HFF-Myc (cell line): ENCODE results near the gene RNASE13.

Experiments
- DNase-seq: peaks from one replicate; pipeline ENCODE4 v3.0.0-alpha.2; 2011; ENCODE audit warnings: low read depth; ENCODE audit errors: extremely low read depth
- H3K4me3 ChIP-seq: replicated peaks from 2 replicates; pipeline ENCODE4 v1.5.1; 2011; ENCODE audit warnings: low read depth, mild to moderate bottlenecking, control low read depth, low read length
- CTCF ChIP-seq: IDR thresholded peaks from 2 replicates; pipeline ENCODE4 v1.5.1; 2012; ENCODE audit warnings: mild to moderate bottlenecking, low read depth, low read length, control low read depth; ENCODE audit errors: missing control alignments

Gene RNASE13

GRCh38 chr14:21071225-21072030, 36.8 kb upstream of the RNASE13 start:
- peak; percentile 76 for DNase-seq
- no peak for TF ChIP-seq CTCF

DNA sequence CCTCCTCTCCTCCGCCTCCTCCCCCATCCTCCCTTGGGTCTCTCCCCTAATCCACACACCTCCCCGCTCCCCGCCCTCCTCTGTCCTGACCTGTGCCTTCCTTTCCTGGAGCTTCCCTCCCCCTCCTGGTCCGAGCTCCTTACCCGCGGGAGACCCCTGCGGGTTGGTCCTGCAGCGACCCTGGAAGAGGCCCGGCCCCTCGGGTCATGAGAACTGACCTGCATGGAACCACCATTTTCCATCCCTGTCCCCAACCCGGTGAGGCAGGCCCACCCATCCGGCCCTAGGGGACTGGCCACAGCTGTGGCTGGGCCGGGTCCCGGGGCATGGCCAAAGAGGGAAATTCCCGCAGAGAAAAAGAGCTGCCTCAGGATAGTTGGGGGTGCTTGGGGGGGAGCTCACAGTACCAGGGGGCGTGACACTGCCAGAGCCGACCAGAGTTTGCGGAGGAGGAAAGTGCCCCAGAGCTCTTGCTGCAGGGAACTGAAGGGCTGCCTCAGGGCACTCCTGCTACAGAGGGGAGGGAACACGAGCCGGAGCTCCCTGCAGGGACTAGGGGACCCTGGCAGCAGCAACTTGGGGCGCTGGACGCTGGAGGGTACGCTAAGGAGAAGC, 36.1 kb upstream of the RNASE13 start:
- H3K4me3 ChIP-seq = peak overlapping the region; percentile 83
- no peak for TF ChIP-seq CTCF
- no peak for DNase-seq

More at GRCh38 chr14:21071225-21072030, 36.8 kb upstream of the RNASE13 start:
- H3K4me3 ChIP-seq = peak overlapping the region; percentile 83

DNA sequence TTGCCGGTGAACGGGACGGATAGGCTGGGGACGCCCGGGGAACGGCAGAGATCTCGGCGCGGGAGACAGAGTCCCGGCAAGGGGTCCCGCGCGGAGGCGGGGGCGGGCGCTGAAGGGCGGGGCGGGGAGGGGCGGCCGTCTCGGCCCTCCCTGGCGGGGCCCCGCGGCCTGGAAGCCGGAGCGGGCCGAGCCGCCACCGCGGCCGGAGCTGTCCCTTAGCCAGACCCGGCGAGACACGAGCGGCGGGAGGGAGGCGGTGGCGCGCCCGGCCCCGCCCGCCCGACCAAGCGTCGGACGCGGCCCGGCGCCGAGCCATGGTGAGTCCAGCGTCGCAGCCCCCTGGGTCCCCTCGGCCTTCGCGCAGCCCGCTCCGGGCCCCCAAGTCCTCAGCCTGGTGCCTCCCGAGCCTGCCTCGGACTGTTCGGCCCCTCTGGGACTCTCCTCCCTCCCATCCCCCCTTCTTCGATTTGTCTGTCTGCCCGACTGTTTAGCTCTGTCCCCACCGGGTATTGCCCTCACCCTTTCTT, 35.5 kb upstream of the RNASE13 start, which contains the start of gene ARHGEF40:
Gene ARHGEF40, plus strand, starts transcription at position 222 of the 527 bp plus-strand sequence. Its CDS starts 93 bp downstream, at position 315.
- no peak for TF ChIP-seq CTCF
- peak within 1 kb of the TSS; percentile 83 for H3K4me3 ChIP-seq
- DNase-seq = no peak

DNA sequence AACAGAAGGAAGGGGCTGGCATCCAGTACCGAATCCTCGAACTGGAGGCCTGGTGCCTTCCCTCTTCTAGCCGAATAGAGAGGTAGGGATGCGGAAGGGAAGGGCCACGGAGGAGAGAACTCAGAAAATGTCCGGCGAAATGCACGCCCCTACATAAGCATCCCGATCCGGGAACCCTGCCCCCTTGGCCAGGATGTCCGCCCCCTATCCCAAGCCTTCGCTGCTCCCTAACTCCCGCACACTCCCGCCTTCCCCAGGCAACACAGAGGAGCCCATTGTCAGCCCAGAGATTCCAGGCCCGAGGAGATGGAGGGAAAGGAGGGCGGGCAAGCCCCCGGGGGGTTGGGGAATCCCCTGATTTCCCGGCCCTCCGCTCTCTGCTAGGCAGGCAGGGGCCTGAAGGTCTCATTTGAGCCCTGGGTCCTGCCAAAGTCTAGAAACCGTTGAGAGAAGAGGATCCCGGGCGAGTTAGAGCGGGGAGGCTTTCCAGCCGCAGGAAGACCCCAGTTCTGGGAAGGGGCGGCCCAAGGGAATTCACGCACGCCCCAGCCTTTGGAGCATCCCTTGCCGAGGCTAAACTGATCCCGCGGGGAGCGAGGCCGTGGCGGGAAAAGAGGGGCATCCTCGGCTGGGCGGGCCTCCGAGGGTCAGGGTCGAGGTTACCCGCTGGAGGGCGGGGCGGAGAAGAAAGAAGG, 34.9 kb upstream of the RNASE13 start:
- no peak for DNase-seq
- TF ChIP-seq CTCF = peak; percentile 6
- H3K4me3 ChIP-seq = peak overlapping the region; percentile 83

DNA sequence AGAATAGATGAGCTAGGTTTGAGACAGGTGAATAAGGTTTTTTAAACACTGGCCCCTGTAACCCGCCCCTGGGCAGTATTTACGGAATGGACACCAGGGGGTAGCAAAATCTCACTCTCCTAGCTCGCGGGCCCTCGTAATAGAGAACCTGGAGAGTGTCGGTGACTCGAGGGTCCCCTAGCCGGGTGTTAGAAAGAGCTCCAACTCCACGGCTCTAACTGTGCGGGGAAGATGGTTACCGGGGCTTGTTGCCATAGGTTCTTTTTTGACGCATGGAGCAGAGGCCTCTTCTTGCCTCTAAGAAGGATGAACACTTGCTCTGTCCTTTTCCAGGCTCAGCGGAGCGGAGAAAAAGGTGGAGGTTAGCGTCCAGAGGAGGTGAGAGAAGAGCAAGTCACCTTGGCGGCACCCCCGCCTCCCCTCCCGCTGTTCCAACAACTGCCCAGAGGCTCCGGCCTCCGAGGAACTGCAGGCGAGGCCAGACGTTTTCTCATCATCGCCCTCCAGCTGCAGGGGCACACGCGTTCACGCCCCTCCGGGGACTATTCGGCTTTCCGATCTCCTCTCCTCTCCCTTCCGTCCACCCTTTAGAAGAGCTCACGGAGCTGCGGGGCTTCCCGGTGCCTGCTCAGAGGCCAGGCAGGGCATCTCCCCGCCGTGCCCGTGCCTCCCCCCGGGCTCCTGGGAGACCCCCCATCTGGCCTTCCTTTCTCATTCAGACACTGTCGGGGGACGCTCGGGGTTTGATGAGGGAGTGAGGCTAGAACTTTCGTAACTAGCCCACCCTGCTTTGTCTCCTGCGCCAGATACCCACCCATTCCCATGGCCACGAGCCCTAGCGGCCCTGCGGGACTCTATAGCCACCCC, 34.1 kb upstream of the RNASE13 start:
- H3K4me3 ChIP-seq = peak overlapping the region; percentile 83
- peak; percentile 68 for TF ChIP-seq CTCF
- no peak for DNase-seq
